GM19025 (cell line): ENCODE data around the gene CATSPERZ.

Experiments
- ATAC-seq: cut with Tn5 transposase; IDR thresholded peaks from one replicate; pipeline ENCODE4 v1.9.1; 2021; ENCODE audit warnings: mild to moderate bottlenecking, low read depth, moderate library complexity; ENCODE audit not compliant: unreplicated experiment

The CATSPERZ gene, protein sequence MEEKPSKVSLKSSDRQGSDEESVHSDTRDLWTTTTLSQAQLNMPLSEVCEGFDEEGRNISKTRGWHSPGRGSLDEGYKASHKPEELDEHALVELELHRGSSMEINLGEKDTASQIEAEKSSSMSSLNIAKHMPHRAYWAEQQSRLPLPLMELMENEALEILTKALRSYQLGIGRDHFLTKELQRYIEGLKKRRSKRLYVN

DNA sequence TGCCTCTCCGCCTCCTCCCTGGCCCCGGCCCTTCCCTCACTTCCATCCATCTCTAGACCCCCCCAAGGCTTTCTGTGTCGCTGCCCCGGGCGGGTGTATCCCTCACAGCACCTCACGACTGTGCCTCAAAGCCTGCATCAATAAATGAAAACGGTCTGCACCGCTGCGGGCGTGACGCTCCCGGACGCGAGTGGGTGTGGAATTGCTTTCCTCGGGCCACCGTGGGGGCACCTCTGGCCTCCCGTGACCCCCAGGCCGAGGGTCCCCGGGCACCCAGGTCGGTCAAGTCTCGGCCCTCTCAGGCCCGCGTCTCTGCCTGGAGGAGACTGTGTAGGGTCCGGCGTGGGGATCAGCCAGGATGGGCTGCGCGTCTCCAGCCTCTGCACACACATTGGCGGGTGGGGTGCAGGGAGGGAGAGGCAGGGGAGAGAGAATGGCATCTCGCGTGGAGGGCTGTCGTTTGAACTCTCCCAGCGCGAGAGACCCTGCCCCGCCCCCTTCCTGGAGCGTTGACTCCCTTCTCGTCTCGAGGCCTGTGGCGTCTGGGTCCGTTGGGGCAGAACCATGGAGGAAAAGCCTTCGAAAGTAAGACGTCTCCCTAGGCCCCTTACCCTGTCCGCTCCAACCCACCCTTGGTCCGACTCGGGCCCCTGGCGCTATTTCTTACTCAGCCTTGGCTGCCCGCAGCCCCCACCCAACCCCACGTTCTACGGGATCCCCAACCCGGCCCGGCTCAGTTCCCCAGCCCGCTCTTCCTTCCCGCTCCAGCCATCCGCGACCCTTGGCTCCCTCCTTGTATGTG is at the start of gene CATSPERZ:
Gene CATSPERZ, plus strand, starts transcription at position 512 of the 802 bp plus-strand sequence. Its CDS starts 53 bp downstream, at position 565.
- no peak for ATAC-seq

DNA sequence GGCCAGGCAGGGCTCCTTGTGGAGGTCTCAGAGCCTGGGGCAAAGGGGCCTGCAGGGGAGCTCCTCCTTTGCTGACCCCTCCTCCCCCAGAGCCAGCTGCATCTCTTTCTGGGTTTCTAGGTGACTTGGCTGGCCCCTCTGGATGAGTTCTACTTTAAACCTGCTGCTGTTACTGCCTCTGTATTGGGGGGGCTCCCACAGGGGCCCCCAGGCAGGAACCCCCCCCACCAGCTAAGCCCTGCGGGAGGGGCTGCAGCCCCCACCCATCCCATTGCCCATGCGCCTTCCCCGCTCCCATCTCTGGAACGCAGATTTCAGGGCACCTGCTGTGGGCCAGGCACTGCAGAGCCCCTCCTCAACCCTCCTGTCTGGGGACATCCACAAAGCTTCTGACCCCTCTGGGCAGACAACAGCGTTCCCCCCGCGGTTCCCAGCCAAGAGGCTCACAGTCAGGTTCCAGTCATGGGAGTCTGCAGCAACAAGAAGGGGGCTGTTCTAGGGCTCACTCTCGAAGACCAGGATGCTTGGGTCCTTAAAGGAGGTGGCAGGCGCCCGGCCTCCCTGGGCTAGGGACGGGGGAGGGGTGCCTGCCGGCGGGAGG is 49.6 kb upstream of the CATSPERZ start:
- ATAC-seq: no peak

DNA sequence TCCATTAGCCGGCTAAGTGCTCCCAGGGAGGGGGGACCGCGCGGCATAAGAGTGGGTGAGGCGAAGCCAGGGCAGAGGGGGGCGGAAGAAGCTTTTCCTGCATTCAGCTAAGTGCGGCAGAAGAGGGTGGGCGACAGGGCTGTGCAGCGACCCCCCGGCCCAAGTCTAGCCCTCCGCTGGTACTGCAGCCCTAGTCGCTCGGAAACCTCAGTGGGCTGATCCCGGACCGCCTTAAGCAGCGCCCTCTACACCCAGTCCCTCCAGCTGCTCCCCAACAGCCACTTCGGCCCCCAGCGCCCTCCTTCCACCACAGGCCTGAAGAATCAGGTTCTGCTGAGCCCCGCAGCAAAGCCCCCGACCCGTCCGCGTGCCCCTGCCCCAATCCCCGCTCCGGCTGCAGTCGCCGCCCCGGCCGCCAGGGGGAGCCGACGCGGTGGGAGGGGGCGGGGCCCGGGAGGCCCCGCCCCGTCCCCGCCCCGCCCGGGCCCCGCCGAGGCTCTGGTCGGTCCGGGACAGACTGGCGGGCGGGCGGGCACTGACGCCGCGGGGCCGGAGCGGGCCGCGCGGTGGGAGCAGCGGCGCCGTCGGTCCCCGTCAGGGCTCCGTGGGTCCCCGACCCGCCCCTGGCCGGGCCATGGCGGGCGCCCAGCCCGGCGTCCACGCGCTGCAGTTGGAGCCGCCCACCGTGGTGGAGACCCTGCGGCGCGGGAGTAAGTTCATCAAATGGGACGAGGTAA is 49.0 kb upstream of the CATSPERZ start, which contains the start of gene PLCB3:
Gene PLCB3, plus strand, starts transcription at position 515 of the 737 bp plus-strand sequence. Its CDS starts 120 bp downstream, at position 635.
- ATAC-seq: peak; percentile 50

GRCh38 chr11:64251753-64252002 is 48.5 kb upstream of the CATSPERZ start:
- ATAC-seq: no peak

- no peak for ATAC-seq
These were observed 47.9 kb upstream of the CATSPERZ start for GRCh38 chr11:64252003-64252872.

GRCh38 chr11:64253043-64253442 is 47.1 kb upstream of the CATSPERZ start:
- ATAC-seq: no peak

- ATAC-seq: no peak
These were observed 46.7 kb upstream of the CATSPERZ start for GRCh38 chr11:64253481-64253880.

GRCh38 chr11:64254326-64254725 is 45.8 kb upstream of the CATSPERZ start:
- ATAC-seq: no peak

GRCh38 chr11:64255135-64256128 is 44.7 kb upstream of the CATSPERZ start:
- no peak for ATAC-seq

DNA sequence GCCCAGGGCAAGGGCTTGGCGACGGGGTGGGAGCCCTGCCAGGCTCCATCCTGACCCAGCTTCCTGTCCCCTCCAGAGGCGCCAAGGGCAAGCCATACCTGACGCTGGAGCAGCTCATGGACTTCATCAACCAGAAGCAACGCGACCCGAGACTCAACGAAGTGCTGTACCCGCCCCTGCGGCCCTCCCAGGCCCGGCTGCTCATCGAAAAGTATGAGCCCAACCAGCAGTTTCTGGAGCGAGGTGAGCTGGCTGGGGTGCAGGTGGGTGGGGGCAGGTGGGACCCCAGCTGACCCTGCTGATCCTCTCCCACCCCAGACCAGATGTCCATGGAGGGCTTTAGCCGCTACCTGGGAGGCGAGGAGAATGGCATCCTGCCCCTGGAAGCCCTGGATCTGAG is 43.9 kb upstream of the CATSPERZ start:
- ATAC-seq: no peak

- no peak for ATAC-seq
These were observed 41.8 kb upstream of the CATSPERZ start for GRCh38 chr11:64258356-64258755.

- no peak for ATAC-seq
These were observed 41.1 kb upstream of the CATSPERZ start for GRCh38 chr11:64258946-64259532.

DNA sequence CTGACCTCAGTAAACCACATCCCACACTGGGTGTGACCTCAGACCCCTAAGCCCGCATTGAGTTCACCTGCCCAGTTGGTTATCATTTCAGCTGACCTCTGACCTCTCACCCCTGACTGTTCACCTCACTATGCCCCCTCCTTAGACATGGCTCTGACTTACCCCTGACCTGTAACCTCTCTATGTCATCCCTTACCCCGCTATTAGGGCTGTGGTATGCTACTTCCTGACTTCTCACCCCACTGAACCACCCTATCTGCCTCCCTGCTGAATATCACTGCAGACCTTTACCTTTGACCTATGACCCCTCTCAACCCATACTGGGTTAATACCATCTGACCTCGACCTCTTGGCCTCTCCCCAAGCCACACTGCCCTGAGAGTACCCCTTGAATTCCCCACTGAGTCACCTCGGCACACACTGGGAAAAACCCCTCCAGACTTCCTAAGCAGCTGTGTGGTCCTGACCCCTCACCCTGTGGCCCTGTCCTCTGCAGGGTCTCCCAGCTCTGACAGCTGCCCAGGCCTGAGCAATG is 40.6 kb upstream of the CATSPERZ start:
- ATAC-seq: no peak

DNA sequence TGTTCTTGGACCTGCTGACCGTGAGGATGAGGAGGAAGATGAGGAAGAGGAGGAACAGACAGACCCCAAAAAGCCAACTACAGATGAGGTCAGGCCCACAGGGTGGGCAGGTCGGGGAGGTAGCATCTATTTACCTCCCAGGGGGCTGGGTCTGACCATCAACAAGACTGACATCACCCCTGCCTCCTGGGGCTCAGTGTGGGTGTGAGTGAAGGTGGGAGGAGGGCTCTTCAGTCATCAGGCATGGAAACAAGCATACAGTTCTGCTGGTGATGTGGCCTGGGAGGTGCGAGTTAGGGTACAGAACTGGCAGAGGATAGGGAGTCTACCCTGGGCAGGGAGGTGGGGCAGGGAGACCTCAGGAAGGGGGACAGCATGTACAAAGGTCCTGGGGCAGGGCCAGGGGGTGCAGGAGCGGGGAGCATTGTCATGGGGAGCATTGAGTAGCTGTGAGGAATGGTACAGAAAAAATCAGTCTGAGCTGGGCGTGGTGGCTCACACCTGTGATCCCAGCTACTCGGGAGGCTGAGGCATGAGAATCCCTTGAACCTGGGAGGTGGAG is 39.9 kb upstream of the CATSPERZ start:
- no peak for ATAC-seq

- no peak for ATAC-seq
These were observed 38.5 kb upstream of the CATSPERZ start for GRCh38 chr11:64261556-64262080.

GRCh38 chr11:64262271-64263002 is 37.7 kb upstream of the CATSPERZ start:
- ATAC-seq: no peak
